Amniotic stem cell (primary cell): ENCODE measurements around the gene AANAT.

Experiments used
- DNase-seq: peaks from one replicate; lab custom pipeline; 2025; lab: John Stamatoyannopoulos, UW

Gene AANAT

DNA sequence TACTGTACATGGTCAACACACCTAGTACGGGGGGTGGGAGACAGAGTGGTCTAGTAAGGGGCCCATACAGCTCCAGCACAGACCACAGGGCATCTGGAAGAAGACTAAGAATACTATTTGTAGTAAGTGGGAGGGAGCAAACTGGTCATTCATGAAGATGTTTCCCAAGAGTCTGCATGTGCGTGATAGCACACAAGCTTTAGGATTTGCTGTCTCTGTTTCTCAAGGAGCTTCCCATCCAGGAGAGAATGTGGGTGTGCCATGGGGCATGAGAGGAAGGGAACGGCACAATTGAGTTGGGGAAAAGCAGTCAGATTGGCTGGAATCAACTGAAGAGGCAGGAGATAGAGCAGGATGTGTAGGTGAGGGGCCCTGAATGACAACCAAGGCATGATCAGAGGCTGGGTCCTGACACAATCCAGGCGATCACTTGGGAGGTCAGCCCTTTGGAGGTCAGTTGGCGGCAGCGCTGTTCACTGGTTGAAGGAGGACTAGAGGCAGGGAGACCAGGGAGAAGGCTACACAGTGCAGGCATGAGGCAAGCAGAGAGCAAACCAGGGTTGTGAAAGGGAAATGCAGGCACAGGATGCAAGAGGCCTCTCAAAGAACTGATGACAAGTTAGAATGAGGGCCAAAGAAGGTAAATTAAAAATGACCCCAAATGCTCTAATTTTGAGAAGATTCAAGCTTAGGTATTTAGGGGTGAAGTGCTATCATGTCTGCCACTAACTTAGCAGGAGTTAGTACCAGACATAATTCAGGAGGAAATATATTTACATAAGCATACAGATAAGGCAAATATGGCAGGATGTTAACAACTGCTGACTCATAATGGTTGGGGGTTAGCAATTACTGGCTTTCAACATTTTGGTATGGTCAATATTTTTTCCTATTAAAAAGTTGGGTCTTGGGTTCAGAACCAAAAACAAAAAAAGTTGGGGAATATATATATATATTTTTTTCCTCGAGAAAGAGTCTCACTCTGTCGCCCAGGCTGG lies 24.8 kb upstream of the AANAT start:
- no peak for DNase-seq

DNA sequence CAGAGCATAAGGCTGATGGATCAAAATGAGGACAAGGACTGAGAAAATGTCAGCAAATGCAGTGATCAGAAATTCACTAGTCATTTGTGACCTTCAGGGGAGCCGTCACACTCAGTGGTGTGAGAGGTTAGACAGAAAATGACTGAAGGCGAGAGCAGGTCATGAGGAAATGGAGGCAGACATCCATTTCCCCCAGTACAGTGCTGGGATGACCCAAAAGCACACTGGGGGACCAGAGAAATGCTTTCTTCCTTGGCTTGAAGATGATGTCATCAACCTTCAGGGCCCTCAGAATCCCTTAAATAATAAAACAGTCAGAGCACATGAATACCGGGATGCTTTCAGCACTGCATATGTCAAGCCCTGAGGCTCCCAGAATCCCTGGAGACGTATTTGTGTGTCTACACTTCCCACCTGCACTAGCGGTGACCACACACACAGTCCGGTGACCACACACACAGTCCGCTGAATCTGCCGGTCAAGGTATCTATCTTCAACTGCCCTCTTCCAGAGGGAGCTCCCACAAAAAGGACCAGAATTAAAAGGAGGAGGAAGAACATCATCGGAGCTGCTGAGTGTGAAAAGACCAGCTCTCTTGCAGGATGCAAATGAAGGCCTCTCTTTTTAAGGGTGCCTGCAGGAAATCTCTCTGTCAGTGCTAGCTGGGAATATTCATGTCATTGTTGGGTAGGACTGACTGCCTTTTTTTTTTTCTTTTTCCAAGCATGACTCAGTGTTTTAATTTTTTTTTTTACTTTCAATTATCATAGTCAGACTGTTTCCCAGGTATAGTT lies 22.7 kb upstream of the AANAT start:
- DNase-seq: no peak

GRCh38 chr17:76445697-76446448 lies 21.5 kb upstream of the AANAT start:
- no peak for DNase-seq

DNA sequence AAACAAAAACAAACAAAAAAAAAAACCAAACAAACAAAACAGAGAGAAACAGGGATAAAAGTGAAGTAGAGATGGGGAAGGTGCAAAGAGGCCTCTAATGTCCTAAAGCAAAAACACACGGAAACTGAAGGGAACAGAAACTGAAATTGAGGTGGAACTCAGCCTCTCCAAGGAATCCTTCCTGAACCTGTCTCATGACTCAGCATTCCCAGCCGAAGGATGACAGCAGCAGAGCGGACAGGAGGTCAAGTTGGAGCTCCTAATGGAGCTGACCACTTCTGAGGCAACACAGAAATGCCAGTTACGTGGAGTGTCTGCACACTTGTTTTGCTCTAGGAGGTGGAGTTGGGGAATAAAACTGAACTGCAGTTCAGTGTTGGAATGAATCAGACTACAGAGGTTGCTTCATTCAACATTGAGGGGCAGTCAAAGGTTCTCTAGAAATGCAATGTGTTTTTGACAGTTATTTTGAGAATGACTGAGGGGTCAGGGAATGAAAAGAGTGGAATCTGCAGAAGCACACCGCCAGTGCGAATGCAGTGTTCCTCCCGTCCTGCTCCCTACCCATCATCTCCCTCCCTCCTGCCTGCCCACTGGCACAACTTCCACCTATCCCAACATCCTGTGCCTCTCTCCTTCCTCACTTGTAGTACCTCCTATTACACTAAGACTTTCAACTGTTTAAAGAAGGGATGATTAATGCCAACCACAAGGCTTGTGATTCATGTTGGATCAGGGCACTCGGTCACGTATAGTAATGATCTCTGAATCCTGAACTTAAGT lies 20.8 kb upstream of the AANAT start:
- no peak for DNase-seq

GRCh38 chr17:76447931-76448652 lies 19.3 kb upstream of the AANAT start:
- DNase-seq: no peak

DNA sequence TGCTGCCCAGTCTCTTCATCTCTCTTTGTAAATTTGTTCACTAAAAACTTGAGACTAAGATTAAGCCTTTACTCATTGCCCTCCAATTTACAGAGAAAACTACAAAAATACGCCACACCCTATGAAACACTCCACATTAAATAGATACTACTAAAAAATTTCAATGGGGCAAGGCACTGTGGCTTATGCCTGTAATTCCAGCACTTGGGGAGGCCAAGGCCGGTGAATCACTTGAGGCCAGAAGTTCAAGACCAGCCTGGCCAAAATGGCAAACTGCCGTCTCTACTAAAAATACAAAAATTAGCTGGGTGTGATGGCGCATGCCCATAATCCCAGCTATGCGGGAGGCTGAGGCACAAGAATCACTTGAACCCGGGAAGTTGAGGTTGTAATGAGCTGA lies 18.3 kb upstream of the AANAT start:
- DNase-seq: no peak

- DNase-seq: no peak
Measured at GRCh38 chr17:76451506-76451905, 15.9 kb upstream of the AANAT start.

DNA sequence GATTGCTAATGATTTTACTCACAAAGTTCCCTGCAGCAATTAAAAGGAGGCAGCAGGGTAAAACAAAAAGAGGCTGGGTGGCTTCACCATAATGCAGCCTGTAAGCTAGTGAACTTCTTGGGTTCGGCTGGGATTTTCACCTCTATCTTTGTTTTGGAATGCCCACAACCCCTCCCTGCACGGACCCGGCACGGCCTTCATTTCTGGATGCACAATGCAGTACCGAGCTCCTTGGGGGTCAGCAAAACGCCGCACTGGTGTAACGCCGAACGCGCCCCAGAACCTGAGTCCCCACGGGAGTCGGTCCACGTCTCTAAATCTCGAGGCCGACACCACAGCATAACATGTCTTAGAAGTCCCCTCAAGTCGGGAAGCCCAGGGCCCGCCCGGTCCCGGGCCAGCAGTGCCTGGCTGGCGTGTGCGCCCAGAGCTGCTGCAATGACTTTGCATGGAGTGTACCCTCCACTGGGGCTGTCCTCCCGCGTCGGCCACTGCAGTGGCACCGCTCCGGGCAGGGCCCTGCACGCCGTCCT lies 15.2 kb upstream of the AANAT start:
- DNase-seq: no peak

GRCh38 chr17:76452660-76453430 lies 14.6 kb upstream of the AANAT start, which contains the start of gene UBE2O:
Gene UBE2O (minus strand): TSS chr17:76453152. CDS start chr17:76453141, 11 bp downstream.
- peak; percentile 75 for DNase-seq

- no peak for DNase-seq
Measured at GRCh38 chr17:76453431-76453743, 14.0 kb upstream of the AANAT start.

GRCh38 chr17:76458580-76459490 lies 8.6 kb upstream of the AANAT start:
- DNase-seq: peak; percentile 28

- no peak for DNase-seq
Measured at GRCh38 chr17:76459674-76460073, 7.7 kb upstream of the AANAT start.

GRCh38 chr17:76461765-76462555 lies 5.4 kb upstream of the AANAT start:
- DNase-seq: no peak

GRCh38 chr17:76462556-76463290 lies 4.7 kb upstream of the AANAT start:
- DNase-seq: no peak

DNA sequence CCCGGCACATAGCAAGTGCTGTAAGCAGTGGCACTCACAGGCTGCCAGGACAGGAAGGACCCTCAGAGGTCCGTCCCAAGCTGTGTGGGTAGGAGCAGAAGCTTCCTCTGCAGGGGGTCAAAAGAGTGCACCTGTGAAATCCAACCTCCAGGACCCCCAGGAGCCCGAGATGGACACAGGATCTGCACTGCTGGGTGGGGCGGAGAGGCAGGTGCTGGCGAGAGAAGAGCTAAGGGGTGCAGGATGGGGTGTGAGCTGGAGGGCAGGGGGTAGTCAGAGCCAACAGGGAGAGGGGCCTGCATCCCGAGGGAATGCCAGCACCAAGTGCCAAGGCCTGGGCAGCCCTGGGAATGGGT lies 650 bp upstream of the AANAT start:
- no peak for DNase-seq

DNA sequence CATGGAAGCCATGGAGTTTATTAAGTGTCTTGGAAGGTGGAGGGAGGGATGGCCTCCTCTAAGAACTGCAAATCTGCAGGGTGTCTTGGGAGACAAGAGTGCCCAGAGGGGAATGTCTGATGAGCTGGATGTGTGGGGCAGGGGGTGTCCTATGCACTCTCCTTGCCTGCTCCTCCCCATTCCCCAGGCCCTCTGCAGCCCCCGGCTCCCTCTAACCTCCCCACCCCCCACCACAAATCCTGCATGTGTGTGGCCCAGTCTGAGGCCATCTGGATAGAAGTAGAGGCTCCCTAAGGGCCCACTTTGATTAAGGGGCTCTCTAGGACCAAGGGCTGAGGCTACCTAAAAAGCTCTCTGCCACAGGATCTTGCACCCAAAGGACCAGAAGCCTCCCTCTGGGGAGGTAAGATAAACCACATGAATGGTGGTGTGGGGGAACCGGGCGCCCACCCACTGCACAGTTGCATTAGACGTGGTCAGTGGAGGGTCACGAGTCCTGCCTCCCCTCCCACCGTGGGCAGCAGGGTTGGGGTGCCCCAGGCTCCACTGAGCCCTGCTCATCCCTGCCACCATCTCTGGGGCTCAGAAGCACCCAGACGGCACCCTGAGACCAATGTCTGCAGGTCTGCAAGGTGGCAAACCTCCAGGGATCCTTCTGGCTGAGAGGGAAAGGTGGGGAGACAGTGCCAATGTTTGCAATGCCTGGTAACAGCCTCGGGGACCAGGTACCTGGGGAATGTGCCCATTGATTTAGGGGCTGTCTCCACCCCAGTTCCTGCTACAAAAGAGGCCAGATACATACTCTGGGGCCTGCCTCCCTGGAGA lies 618 bp downstream of the AANAT start:
- no peak for DNase-seq
